ENCODE data around the gene BCR. TPM values are rescaled to one million over a fixed set of nuclear protein-coding genes. Genes with fewer than 3 reads are reported as not detected.

Gene BCR
- total and polyA plus RNA-seq, 2 of the 13 experiments (the other 11 are each of a cell fraction or from before 2014, with no cell fraction given), result 19.9 to 33.6 TPM

GRCh38 chr22:23202812-23203451 is 22.6 kb downstream of the BCR start:
- 81% methylated on average over 4 of the region's 4 CpGs for WGBS (ENCODE audit: low lambda C conversion rate)
- no peak overlapping the region for H3K4me2 ChIP-seq (ENCODE audit: low read depth, low read length)
- no peaks in the 10 kb centered on the region for H3K27me3 ChIP-seq (ENCODE audit: control insufficient read depth in 1 of 2, insufficient read depth in 2 of 2, low read length in 2 of 2)
- no peak overlapping the region for H2AFZ ChIP-seq (ENCODE audit: low read length)
- no peak overlapping the region for H3K9ac ChIP-seq (ENCODE audit: insufficient read depth, low read depth, low read length)
- CTCF ChIA-PET (ENCODE audit: low intra/inter-chr PET ratio, low total read pairs), result no interaction called here
- POLR2A ChIA-PET, result no interaction called here
- H3K9me3 ChIP-seq (ENCODE audit: low read length), result no peaks in the 10 kb centered on the region
- H4K20me1 ChIP-seq (ENCODE audit: insufficient read depth, low read length), result peaks cover 8% of the 10 kb centered on the region; the same call in 1 of the 2 replicates
- TF ChIP-seq ZNF121 (CRISPR knock-in tag; IDR thresholded peaks at IDR 0.05), result 0 out of 2 replicates have a peak, but pooled peaks have one; percentile 17
- no peak for TF ChIP-seq ATAD3A (CRISPR knock-in tag; IDR thresholded peaks at IDR 0.05)
- TF ChIP-seq, protein P1, sequence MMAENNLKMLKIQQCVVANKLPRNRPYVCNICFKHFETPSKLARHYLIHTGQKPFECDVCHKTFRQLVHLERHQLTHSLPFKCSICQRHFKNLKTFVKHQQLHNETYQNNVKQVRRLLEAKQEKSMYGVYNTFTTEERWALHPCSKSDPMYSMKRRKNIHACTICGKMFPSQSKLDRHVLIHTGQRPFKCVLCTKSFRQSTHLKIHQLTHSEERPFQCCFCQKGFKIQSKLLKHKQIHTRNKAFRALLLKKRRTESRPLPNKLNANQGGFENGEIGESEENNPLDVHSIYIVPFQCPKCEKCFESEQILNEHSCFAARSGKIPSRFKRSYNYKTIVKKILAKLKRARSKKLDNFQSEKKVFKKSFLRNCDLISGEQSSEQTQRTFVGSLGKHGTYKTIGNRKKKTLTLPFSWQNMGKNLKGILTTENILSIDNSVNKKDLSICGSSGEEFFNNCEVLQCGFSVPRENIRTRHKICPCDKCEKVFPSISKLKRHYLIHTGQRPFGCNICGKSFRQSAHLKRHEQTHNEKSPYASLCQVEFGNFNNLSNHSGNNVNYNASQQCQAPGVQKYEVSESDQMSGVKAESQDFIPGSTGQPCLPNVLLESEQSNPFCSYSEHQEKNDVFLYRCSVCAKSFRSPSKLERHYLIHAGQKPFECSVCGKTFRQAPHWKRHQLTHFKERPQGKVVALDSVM (CRISPR knock-in tag; IDR thresholded peaks at IDR 0.05), result peak; percentile 74; the same call in 1 of the 2 replicates
- no peak for TF ChIP-seq HOXA9 (CRISPR knock-in tag; IDR thresholded peaks at IDR 0.05; ENCODE audit: borderline replicate concordance)
- no peak for TF ChIP-seq KLF13 (CRISPR knock-in tag; IDR thresholded peaks at IDR 0.05)
- TF ChIP-seq, protein P2, sequence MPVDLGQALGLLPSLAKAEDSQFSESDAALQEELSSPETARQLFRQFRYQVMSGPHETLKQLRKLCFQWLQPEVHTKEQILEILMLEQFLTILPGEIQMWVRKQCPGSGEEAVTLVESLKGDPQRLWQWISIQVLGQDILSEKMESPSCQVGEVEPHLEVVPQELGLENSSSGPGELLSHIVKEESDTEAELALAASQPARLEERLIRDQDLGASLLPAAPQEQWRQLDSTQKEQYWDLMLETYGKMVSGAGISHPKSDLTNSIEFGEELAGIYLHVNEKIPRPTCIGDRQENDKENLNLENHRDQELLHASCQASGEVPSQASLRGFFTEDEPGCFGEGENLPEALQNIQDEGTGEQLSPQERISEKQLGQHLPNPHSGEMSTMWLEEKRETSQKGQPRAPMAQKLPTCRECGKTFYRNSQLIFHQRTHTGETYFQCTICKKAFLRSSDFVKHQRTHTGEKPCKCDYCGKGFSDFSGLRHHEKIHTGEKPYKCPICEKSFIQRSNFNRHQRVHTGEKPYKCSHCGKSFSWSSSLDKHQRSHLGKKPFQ (CRISPR knock-in tag; IDR thresholded peaks at IDR 0.05; ENCODE audit: insufficient replicate concordance), result no peak
- peaks cover 17% of the 10 kb centered on the region for H3K4me1 ChIP-seq (ENCODE audit: insufficient read depth, low read length)
- H3K36me3 ChIP-seq (replicated peaks in 1 of 2; ENCODE audit: control insufficient read depth in 1 of 2, insufficient read depth in 2 of 2, low read length in 2 of 2), result peaks cover 12 to 57% of the 10 kb centered on the region in 2 experiments
- ATAC-seq (no peak), DNase-seq (ENCODE audit: low spot score) (no peak), FAIRE-seq (no peak)
- no TSS peak for BruUV-seq (replicated peaks)
- peaks cover 72% of the 10 kb centered on the region for H3K79me2 ChIP-seq (ENCODE audit: insufficient read depth, low read length)
- no peak overlapping the region for H3K4me3 ChIP-seq (replicated peaks in 1 of 3; ENCODE audit: insufficient read depth in 1 of 3, low read depth in 2 of 3, low read length in 3 of 3)
- H3K27ac ChIP-seq (ENCODE audit: extremely low read length, insufficient read depth, low read length), result no peak overlapping the region
- intact Hi-C loops (cut with micrococcal nuclease; ENCODE audit: unreplicated experiment), result no loop called here
- in situ Hi-C loops (cut with HindIII; ENCODE audit: extremely low pct_ligation_motif_present, low pct_unique_long_range_greater_than_20kb), result no loop called here
